Natural killer cell (primary cell): ENCODE results near the gene PEX10. TPM values are rescaled to one million over a fixed set of nuclear protein-coding genes. Genes with fewer than 3 reads are reported as not detected.

Experiments
- ATAC-seq, 3 donors: fragments of 150-1000 bp in 2 of 3; fragments of 200-7000 bp in 1 of 3; cut with Tn5 transposase; 1 replicate in 1 of 3; 2 replicates in 2 of 3; pipeline ENCODE4 v1.10.0; 2021; ENCODE audit warnings: mild to moderate bottlenecking in 2 of 3, moderate library complexity in 2 of 3
- DNase-seq, 2 donors: peaks; one replicate each; pipeline versions ENCODE4 v3.0.0 to v3.0.0-alpha.2; 2013 to 2021; ENCODE audit warnings: mixed read lengths in 1 of 2
- H3K27ac ChIP-seq: one replicate; pipeline ENCODE4 v1.5.1; 2013; ENCODE audit warnings: mild to moderate bottlenecking, low read length
- H3K27me3 ChIP-seq: one replicate; pipeline ENCODE4 v1.6.1; 2013; ENCODE audit warnings: low read length; ENCODE audit not compliant: control insufficient read depth, insufficient read depth
- H3K36me3 ChIP-seq: one replicate; pipeline ENCODE4 v1.6.1; 2013; ENCODE audit warnings: low read length; ENCODE audit not compliant: control insufficient read depth, insufficient read depth
- H3K4me1 ChIP-seq: one replicate; pipeline ENCODE4 v1.6.1; 2013; ENCODE audit warnings: low read length; ENCODE audit not compliant: control insufficient read depth, insufficient read depth
- H3K4me3 ChIP-seq: one replicate; pipeline ENCODE4 v1.5.1; 2013; ENCODE audit warnings: low read length
- H3K9me3 ChIP-seq: one replicate; pipeline ENCODE4 v1.6.1; 2013; ENCODE audit warnings: low read length; ENCODE audit not compliant: control insufficient read depth, insufficient read depth
- H3K27ac Mint-ChIP-seq, 2 donors: one replicate each; pipeline ENCODE4 v1.8.0; 2022; ENCODE audit warnings: mild to moderate bottlenecking in 2 of 2, mixed read lengths in 2 of 2, moderate library complexity in 1 of 2
- H3K27me3 Mint-ChIP-seq, 2 donors: one replicate each; pipeline ENCODE4 v1.8.0; 2022; ENCODE audit warnings: low read depth in 2 of 2, mixed read lengths in 2 of 2
- H3K36me3 Mint-ChIP-seq: one replicate; pipeline ENCODE4 v1.8.0; 2022; ENCODE audit warnings: mixed read lengths
- H3K4me1 Mint-ChIP-seq, 2 donors: one replicate each; pipeline ENCODE4 v1.8.0; 2022; ENCODE audit warnings: mixed read lengths in 2 of 2
- H3K4me3 Mint-ChIP-seq: one replicate; pipeline ENCODE4 v1.8.0; 2022; ENCODE audit warnings: mild to moderate bottlenecking, moderate library complexity, mixed read lengths
- H3K9me3 Mint-ChIP-seq, 2 donors: one replicate each; pipeline ENCODE4 v1.8.0; 2022; ENCODE audit warnings: mixed read lengths in 2 of 2
- CTCF ChIP-seq: fragments of 200-600 bp; IDR thresholded peaks from one replicate; pipeline ENCODE4 v1.8.0; 2022; ENCODE audit warnings: antibody characterized with exemption
- WGBS: methylation state at CpG from one replicate; pipeline ENCODE4 v1.1.7; 2013; ENCODE audit warnings: missing lambda C conversion rate; ENCODE audit not compliant: insufficient coverage; 5-methylcytosine and 5-hydroxymethylcytosine counted together
- intact Hi-C: fragments of 100-400 bp; cut with micrococcal nuclease; formaldehyde crosslinking; loops from one replicate; pipeline ENCODE4 v1.14.2; 2022
- total RNA-seq, 4 donors: library from RNA; stranded (reverse); fragments of 120-200 nt in 1 of 4; gene quantifications; one replicate each; pipeline versions ENCODE4 v1.2.3 to v1.2.4, GENCODE V29; 2013 to 2022

Gene PEX10
- total RNA-seq, 3 donors from 2014 or later (not counting 1 experiment from before 2014, with no cell fraction given) = 8.1 to 11.1 (median 9.8) TPM

- Mint-ChIP-seq H3K4me3 (peak overlapping the region; percentile 88), H3K27ac (peak overlapping the region; percentile 91 to 96), H3K27me3 (no peaks in the 10 kb centered on the region), H3K4me1 (peaks cover 28 to 56% of the 10 kb centered on the region in 2 donors), H3K36me3 (no peaks in the 10 kb centered on the region), H3K9me3 (no peaks in the 10 kb centered on the region)
- H3K4me1 ChIP-seq = peaks cover 61% of the 10 kb centered on the region
- ATAC-seq (peak in 1 of 3 donors; percentile 6), DNase-seq (peak; percentile 26 to 70)
- TF ChIP-seq CTCF = no peak
- peak overlapping the region; percentile 55 for H3K4me3 ChIP-seq
- peak overlapping the region; percentile 79 for H3K27ac ChIP-seq
- WGBS = 10% methylated on average over 19 of the region's 19 CpGs
- H3K27me3 ChIP-seq = no peaks in the 10 kb centered on the region
- H3K36me3 ChIP-seq = no peaks in the 10 kb centered on the region
- H3K9me3 ChIP-seq = no peaks in the 10 kb centered on the region
- intact Hi-C loops = loop anchor here (2.0 to 10.0 kb wide), 2 partner anchors 169 to 1009 kb away; no protein-coding TSS in a partner anchor
Observed at GRCh38 chr1:2415801-2416208, 3.4 kb upstream of the PEX10 start.

- H3K9me3 Mint-ChIP-seq = no peaks in the 10 kb centered on the region
- H3K27ac Mint-ChIP-seq = peak overlapping the region; percentile 91 to 96
- H3K4me1 Mint-ChIP-seq = peaks cover 28 to 56% of the 10 kb centered on the region in 2 donors
- H3K27me3 Mint-ChIP-seq = no peaks in the 10 kb centered on the region
- peak in 1 of 2 donors; percentile 50 for DNase-seq
- no peak for ATAC-seq
- Histone ChIP-seq H3K36me3 (no peaks in the 10 kb centered on the region), H3K27ac (peak overlapping the region; percentile 79), H3K27me3 (no peaks in the 10 kb centered on the region), H3K9me3 (no peaks in the 10 kb centered on the region), H3K4me1 (peaks cover 61% of the 10 kb centered on the region), H3K4me3 (peak overlapping the region; percentile 55)
- 56% methylated on average over 8 of the region's 11 CpGs for WGBS
- H3K36me3 Mint-ChIP-seq = no peaks in the 10 kb centered on the region
- TF ChIP-seq CTCF = no peak
- intact Hi-C loops = loop anchor here (2.0 to 10.0 kb wide), 2 partner anchors 169 to 1009 kb away; no protein-coding TSS in a partner anchor
- H3K4me3 Mint-ChIP-seq = peak overlapping the region; percentile 88
Observed at GRCh38 chr1:2415337-2415736, 3.0 kb upstream of the PEX10 start.

GRCh38 chr1:2414297-2414958 is 2.1 kb upstream of the PEX10 start:
- Histone ChIP-seq H3K4me1 (peaks cover 61% of the 10 kb centered on the region), H3K27me3 (no peaks in the 10 kb centered on the region), H3K4me3 (no peak overlapping the region), H3K27ac (peak overlapping the region; percentile 37), H3K9me3 (no peaks in the 10 kb centered on the region), H3K36me3 (no peaks in the 10 kb centered on the region)
- peak overlapping the region; percentile 92 for H3K4me3 Mint-ChIP-seq
- WGBS = under 1% methylated on average over 24 of the region's 25 CpGs
- H3K27ac Mint-ChIP-seq = peak overlapping the region; percentile 91 to 96
- TF ChIP-seq CTCF = peak; percentile 90
- no peaks in the 10 kb centered on the region for H3K36me3 Mint-ChIP-seq
- ATAC-seq (peak; percentile 34 to 48 (median 37)), DNase-seq (peak; percentile 79 to 89)
- intact Hi-C loops = loop anchor here (1.0 to 10.0 kb wide), 6 partner anchors 134 to 1010 kb away; no protein-coding TSS in a partner anchor
- peaks cover 28 to 53% of the 10 kb centered on the region in 2 donors for H3K4me1 Mint-ChIP-seq
- no peaks in the 10 kb centered on the region for H3K27me3 Mint-ChIP-seq
- H3K9me3 Mint-ChIP-seq = no peaks in the 10 kb centered on the region
